NCI-H2107 (cell line): ENCODE measurements around the gene KCNJ13.
"Not testable (repeated sequence)": the region's sequence is repeated elsewhere in the genome, so short reads cannot be mapped to it uniquely, and the experiment has no call there.

Experiments used
- DNase-seq: peaks from one replicate; lab custom pipeline; 2025; lab: John Stamatoyannopoulos, UW

The KCNJ13 gene

DNA sequence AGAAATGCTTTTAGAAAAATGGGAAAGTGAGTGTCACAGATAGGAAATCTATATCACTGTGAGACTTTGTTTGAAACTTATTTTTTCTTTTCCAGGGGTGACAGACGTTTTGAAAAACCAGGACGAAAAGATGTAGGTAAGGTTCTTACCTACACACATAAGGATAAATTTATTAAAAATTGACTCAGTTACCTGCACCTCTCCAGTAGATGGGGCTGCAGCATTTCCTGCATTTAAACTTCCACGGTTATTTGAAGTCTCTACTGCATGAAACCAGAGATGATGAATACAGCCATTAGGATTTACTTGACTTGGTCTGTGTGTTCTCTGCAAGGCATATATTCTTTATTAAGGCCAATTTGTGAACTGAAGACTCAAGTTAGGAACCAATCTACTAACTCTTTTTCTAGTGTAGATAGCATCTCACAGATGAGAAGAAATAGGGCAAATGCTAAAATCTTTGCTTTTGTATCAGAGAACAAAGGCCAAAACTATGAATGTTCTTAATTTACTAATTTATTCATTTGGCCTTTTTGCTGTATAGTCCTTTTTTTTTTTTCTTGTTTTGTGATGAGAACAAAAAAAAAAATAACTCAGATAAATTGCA, 15.0 kb downstream of the KCNJ13 start:
- peak; percentile 10 for DNase-seq

DNA sequence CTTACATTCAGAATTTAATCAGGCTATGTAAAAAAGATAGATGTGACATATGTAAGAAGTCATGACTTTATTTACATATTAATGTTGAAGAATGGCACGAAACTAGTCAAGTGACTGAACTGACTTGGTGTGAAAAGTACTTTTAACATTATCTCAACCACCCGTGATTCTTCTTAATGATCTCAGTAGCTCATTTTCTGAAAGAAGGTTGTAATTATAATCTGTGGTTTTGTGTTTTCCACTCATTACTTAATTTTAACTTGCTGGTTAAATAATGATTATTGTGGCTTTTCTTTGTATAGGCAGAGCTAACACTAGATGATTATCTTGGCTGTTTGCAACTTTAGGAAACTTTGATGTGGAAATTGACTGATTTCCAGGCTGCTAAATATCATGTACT, 18.5 kb downstream of the KCNJ13 start:
- DNase-seq: no peak

DNA sequence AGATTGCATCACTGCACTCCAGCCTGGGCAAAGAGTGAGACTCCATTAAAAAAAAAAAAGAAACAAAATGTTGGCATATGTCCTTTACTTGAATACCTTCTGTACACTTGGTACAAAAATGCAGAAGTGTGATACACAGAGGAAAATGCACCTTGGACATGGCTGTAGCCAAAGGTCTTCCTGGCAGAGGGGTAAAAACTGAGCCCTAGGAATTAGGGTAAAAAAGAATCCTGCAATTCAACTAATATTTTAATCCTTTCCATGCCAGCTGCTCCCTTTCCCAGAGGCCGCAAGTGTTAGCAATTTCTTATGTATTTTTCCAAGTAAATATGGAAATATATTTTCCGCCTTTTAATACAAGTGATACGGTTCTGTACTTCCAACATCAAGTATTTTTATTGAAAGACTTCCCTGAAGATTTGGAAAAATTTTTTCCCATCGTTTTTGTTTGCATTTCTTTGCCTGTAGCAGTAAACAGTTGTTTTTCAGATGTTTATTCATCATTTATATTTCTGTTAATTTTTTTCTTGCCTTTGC, 26.2 kb downstream of the KCNJ13 start:
- DNase-seq: no peak

DNA sequence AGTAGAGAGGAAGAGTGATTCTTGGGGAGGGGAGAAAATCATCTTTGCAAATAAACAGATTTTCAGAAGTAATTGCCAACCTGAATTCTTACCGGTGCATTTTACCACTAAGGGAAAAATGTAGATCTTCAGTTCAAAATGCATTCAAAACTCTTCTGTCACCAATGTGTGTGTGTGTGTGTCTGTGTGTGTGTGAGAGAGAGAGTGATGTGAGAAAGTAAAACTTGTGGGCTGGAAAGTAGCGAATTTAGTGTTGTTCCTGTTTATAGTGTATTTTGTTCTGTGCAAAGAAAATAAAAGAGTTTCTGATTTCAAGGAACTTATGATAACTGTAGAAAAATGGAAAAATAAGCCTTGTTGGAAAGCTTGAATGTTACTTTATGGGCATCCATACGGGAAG, 27.0 kb downstream of the KCNJ13 start:
- DNase-seq: no peak

DNA sequence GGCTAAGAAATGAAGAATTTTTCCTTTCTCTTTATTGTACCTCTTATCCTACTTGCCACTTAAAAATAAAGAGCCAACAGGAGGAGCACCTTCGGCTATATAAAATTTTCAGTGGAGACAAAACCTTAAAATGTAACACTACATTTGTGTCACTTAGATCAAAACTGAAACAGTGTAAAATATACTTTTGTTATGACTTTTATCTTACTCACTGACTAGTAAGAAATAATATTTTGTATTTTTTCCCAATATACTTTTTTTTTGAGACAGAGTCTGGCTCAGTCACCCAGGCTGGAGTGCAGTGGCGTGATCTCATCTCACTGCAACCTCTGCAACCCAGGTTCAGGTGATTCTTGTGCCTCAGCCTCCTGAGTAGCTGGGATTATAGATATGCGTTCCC, 28.3 kb downstream of the KCNJ13 start:
- no peak for DNase-seq

DNA sequence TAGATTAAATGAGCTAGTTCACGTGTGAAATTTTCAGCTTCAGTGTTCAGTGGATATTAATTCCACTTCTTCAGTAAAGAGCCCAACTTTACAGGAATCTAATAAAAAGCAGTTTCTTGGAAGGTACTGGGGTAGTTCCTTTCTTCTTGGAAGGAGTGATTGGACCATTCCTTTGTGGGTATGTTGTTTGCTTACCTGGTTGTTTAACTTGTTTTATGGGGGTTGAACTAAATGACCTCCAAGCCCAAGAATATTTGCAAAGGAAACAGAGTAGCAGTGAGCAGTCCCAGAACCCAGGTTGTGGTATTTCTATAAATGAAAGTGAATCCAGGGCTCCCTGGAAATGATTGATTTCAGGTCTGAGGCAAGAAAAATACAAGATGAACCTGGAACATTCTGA, 31.4 kb downstream of the KCNJ13 start:
- no peak for DNase-seq

DNA sequence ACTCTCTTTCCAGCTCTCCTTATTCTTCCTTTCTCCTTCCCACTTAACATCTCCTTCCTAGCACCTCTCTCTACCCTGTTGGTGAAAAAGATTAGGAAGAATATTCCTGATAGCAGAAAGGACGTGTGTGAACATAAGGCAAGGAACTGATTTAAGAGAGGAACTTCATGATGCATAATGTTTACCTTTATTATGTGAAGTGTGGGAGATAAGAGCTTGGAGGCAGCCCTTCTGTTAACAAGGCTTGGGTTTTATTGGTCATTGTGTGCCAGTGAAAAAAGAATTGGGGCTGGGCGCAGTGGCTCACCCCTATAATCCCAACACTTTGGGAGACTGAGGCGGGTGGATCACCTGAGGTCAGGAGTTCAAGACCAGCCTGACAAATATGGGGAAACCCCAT, 34.4 kb downstream of the KCNJ13 start:
- no peak for DNase-seq

DNA sequence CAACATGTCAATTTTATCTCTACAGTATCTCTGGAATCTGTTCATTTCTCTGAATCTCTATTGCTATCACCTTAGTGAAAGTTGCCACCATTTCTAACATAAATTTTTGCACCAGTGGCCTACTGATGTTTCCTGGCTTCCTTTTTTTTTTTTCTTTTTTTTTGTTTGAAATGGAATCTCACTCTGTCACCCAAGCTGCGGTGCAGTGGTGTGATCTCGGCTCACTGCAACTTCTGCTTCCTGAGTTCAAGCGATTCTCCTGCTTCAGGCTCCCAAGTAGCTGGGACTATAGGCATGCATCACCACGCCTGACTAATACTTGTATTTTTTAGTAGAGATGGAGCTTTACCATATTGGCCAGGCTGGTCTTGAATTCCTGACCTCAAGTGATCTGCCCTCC, 35.1 kb downstream of the KCNJ13 start:
- DNase-seq: no peak

DNA sequence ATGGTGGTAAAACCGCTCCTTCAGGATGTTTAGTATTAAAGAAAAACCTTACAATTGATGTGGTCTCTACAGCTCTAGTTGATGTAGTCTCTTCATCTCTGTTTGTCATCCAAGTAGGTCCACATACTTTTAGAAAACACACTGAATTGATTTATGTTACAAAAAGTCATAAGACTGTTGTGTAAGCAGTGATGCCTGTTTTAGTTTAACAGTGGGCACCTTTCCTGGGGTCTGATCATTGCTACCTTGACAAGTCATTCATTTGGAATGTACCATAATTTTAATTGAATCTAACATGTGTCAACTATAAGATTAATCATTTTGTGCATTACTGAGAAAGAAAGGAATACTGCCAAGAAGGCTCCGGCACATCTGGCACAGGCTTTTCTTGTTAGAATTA, 44.9 kb downstream of the KCNJ13 start:
- DNase-seq: no peak

DNA sequence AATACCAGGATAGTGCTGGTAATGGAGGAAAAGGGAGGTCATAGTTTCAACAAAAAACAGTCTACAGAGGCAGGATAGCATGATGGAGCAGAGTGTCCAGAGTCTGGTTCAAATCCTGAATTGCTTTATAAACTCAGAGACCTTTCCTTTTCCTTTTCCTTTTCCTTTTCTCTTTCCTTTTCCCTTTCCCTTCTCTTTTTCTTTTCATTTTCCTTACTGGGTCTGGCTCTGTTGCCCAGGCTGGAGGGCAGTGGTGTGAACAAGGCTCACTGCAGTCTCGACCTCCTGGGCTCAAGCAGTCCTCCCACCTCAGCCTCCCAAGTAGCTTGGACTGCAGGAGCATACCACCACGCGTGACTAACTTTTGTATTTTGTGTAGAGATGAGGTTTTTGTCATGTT, 47.6 kb downstream of the KCNJ13 start:
- no peak for DNase-seq

DNA sequence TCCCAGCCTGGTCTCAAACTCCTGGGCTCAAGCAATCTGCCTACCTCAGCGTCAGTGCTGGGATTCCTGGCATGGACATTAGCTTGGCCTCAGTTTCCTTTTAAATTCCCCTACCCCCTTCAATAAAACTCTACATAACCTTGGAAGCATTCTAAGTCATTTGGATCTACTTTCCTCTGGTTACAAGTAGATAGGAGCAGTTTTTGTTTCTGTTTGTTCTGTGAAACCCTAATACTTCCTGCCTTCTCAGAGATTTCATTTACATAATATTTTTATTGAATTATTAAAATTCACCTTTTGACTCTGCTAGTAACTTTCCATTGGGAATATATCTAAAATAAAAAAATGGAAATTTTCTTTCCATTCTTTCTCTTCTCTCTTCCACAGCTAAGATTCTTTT, 53.3 kb downstream of the KCNJ13 start:
- DNase-seq: no peak

DNA sequence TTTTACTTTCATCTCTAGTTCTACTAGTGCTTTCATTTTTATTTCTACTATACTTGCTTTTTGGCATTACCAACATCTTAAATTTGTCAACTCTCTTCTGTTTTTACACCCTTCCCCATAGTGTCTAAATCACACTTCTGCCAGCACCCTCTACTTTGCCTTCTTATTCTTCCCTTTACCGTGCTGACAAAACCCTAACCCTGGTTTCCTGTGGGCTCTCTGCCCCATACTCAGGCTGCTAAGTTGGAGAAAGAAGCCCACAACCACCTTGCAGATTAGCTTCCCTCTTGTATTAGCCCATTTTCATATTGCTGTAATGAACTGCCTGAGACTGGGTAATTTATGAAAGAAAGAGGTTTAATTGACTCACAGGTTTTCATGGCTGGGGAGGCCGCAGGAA, 54.5 kb downstream of the KCNJ13 start:
- DNase-seq: no peak

DNA sequence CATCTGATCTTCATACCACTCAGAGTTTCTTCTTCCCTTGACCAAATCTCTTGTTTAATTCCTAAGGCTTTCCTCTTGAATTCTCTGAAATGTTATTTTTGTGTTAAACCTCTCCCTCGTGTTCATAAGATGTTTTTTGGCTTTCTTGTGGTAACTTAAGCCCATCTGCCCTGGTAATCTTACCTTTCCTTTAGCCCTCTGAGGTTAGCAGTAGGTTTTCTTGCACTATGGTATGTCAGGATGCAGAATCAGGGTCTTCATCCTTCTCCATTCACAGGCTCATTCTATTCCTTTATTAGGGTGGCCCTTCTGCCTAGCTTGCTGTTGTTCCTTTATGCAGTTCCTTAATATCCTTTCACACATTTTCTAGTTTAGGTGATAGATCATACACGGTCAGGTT, 55.1 kb downstream of the KCNJ13 start:
- no peak for DNase-seq

DNA sequence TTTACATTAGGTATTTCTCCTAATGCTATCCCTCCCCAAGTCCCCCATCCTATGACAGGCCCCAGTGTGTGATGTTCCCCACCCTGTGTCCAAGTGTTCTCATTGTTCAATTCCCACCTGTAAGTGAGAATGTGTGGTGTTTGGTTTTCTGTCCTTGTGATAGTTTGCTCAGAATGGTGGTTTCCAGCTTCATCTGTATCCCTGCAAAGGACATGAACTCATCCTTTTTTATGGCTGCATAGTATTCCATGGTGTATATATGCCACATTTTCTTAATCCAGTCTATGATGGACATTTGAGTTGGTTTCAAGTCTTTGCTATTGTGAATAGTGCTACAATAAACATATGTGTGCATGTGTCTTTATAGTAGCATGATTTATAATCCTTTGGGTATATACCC, 56.3 kb downstream of the KCNJ13 start:
- not testable (repeated sequence) for DNase-seq
